GM06990 (cell line): ENCODE results near the gene PHACTR1.

ENCODE experiments used
- DNase-seq: peaks from one replicate; pipeline ENCODE4 v3.0.0-alpha.2; 2011; ENCODE audit not compliant: insufficient read length; ENCODE audit errors: extremely low read depth
- H3K27me3 ChIP-seq: replicated peaks from 2 replicates; pipeline ENCODE4 v1.6.0; 2011; ENCODE audit warnings: low read length; ENCODE audit not compliant: control insufficient read depth, insufficient read depth
- H3K36me3 ChIP-seq: 2 replicates; pipeline ENCODE4 v1.5.1; 2011; ENCODE audit warnings: low read length; ENCODE audit not compliant: control insufficient read depth, insufficient read depth
- H3K4me3 ChIP-seq: replicated peaks from 2 replicates; pipeline ENCODE4 v1.5.1; 2011; ENCODE audit warnings: low read depth, mild to moderate bottlenecking, control low read depth, low read length
- CTCF ChIP-seq: IDR thresholded peaks from 2 replicates; pipeline ENCODE4 v1.5.1; 2011; ENCODE audit warnings: low read length, control low read depth, mild to moderate bottlenecking, inconsistent platforms; ENCODE audit not compliant: insufficient read depth, poor library complexity, severe bottlenecking

PHACTR1 gene

GRCh38 chr6:13001927-13002326 lies 285.4 kb downstream of the PHACTR1 start:
- no peak for DNase-seq
- TF ChIP-seq CTCF: no peak

GRCh38 chr6:13004601-13005000 lies 288.0 kb downstream of the PHACTR1 start:
- DNase-seq: no peak

More at GRCh38 chr6:13001927-13002326, 285.4 kb downstream of the PHACTR1 start:
- Histone ChIP-seq H3K4me3 (no peak overlapping the region), H3K36me3 (no peaks in the 10 kb centered on the region), H3K27me3 (no peaks in the 10 kb centered on the region)

GRCh38 chr6:13005994-13006393 lies 289.4 kb downstream of the PHACTR1 start:
- no peak for TF ChIP-seq CTCF
- H3K4me3 ChIP-seq: no peak overlapping the region
- no peaks in the 10 kb centered on the region for H3K36me3 ChIP-seq
- no peak for DNase-seq
- no peaks in the 10 kb centered on the region for H3K27me3 ChIP-seq

More at GRCh38 chr6:13004601-13005000, 288.0 kb downstream of the PHACTR1 start:
- no peaks in the 10 kb centered on the region for H3K27me3 ChIP-seq
- H3K36me3 ChIP-seq: no peaks in the 10 kb centered on the region
- TF ChIP-seq CTCF: no peak
- H3K4me3 ChIP-seq: no peak overlapping the region

GRCh38 chr6:13006578-13007300 lies 290.2 kb downstream of the PHACTR1 start:
- no peak for TF ChIP-seq CTCF
- no peak overlapping the region for H3K4me3 ChIP-seq
- no peaks in the 10 kb centered on the region for H3K27me3 ChIP-seq
- H3K36me3 ChIP-seq: no peaks in the 10 kb centered on the region
- DNase-seq: no peak

GRCh38 chr6:13007744-13008143 lies 291.2 kb downstream of the PHACTR1 start:
- Histone ChIP-seq H3K36me3 (no peaks in the 10 kb centered on the region), H3K4me3 (no peak overlapping the region), H3K27me3 (peaks cover 5% of the 10 kb centered on the region; the same call in 1 of the 2 replicates)
- no peak for TF ChIP-seq CTCF
- DNase-seq: no peak
